Measurements from ENCODE around the gene GPC6. TPM values are rescaled to one million over a fixed set of nuclear protein-coding genes. Genes with fewer than 3 reads are reported as not detected.

GPC6 gene
- total RNA-seq, 1 experiment from 2014 or later = not detected

- TF ChIP-seq CTCF (conservative IDR thresholded peaks at IDR 0.05) = no peak
- TF ChIP-seq EZH2 (IDR thresholded peaks at IDR 0.05; ENCODE audit: low read depth) = no peak
- Histone ChIP-seq H3K4me2 (no peak overlapping the region), H3K36me3 (ENCODE audit: low read depth) (no peaks in the 10 kb centered on the region), H4K20me1 (ENCODE audit: insufficient read depth) (no peaks in the 10 kb centered on the region), H3F3A (ENCODE audit: insufficient read depth, low read depth) (no peaks in the 10 kb centered on the region), H3K4me1 (replicated peaks; ENCODE audit: insufficient read depth) (no peaks in the 10 kb centered on the region), H3K4me3 (no peak overlapping the region), H3K9me3 (ENCODE audit: insufficient read depth, low read depth) (no peaks in the 10 kb centered on the region), H3K79me2 (ENCODE audit: low read depth) (no peaks in the 10 kb centered on the region), H2AFZ (no peak overlapping the region), H3K27me3 (ENCODE audit: insufficient read depth, low read depth) (no peaks in the 10 kb centered on the region), H3K27ac (no peak overlapping the region), H3K9me2 (ENCODE audit: insufficient read depth) (no peaks in the 10 kb centered on the region)
- peak in 1 of 2 experiments; percentile 65 for DNase-seq
- intact Hi-C loops (cut with micrococcal nuclease; ENCODE audit: unreplicated experiment) = no loop called here
- ChIA-PET CTCF (no interaction called here), POLR2A (ENCODE audit: unreplicated experiment) (no interaction called here)
- BruUV-seq (replicated peaks) = no TSS peak
Observed at GRCh38 chr13:94020833-94021232, 794.2 kb downstream of the GPC6 start.

GRCh38 chr13:94028234-94028633 is 801.6 kb downstream of the GPC6 start:
- Histone ChIP-seq H3K27ac (no peak overlapping the region), H3K4me1 (replicated peaks; ENCODE audit: insufficient read depth) (no peaks in the 10 kb centered on the region), H2AFZ (no peak overlapping the region), H3K4me3 (no peak overlapping the region), H3K36me3 (ENCODE audit: low read depth) (no peaks in the 10 kb centered on the region), H3K4me2 (no peak overlapping the region), H3K79me2 (ENCODE audit: low read depth) (no peaks in the 10 kb centered on the region), H3K27me3 (ENCODE audit: insufficient read depth, low read depth) (no peaks in the 10 kb centered on the region), H3K9me3 (ENCODE audit: insufficient read depth, low read depth) (no peaks in the 10 kb centered on the region), H3F3A (ENCODE audit: insufficient read depth, low read depth) (no peaks in the 10 kb centered on the region), H4K20me1 (ENCODE audit: insufficient read depth) (no peaks in the 10 kb centered on the region), H3K9me2 (ENCODE audit: insufficient read depth) (no peaks in the 10 kb centered on the region)
- DNase-seq = no peak
- ChIA-PET CTCF (no interaction called here), POLR2A (ENCODE audit: unreplicated experiment) (no interaction called here)
- intact Hi-C loops (cut with micrococcal nuclease; ENCODE audit: unreplicated experiment) = no loop called here
- BruUV-seq (replicated peaks) = no TSS peak
- TF ChIP-seq CTCF (conservative IDR thresholded peaks at IDR 0.05) = no peak
- TF ChIP-seq EZH2 (IDR thresholded peaks at IDR 0.05; ENCODE audit: low read depth) = no peak

GRCh38 chr13:94028650-94029049 is 802.0 kb downstream of the GPC6 start:
- H3K4me1 ChIP-seq (replicated peaks; ENCODE audit: insufficient read depth) = no peaks in the 10 kb centered on the region
- no peaks in the 10 kb centered on the region for H3K9me3 ChIP-seq (ENCODE audit: insufficient read depth, low read depth)
- BruUV-seq (replicated peaks) = no TSS peak

More at GRCh38 chr13:94028650-94029049, 802.0 kb downstream of the GPC6 start:
- H3K4me2 ChIP-seq = no peak overlapping the region
- no peaks in the 10 kb centered on the region for H4K20me1 ChIP-seq (ENCODE audit: insufficient read depth)
- no peak overlapping the region for H3K4me3 ChIP-seq
- no peaks in the 10 kb centered on the region for H3F3A ChIP-seq (ENCODE audit: insufficient read depth, low read depth)
- POLR2A ChIA-PET (ENCODE audit: unreplicated experiment) = no interaction called here
- no peaks in the 10 kb centered on the region for H3K36me3 ChIP-seq (ENCODE audit: low read depth)
- no peak overlapping the region for H3K27ac ChIP-seq
- no peaks in the 10 kb centered on the region for H3K79me2 ChIP-seq (ENCODE audit: low read depth)
- TF ChIP-seq EZH2 (IDR thresholded peaks at IDR 0.05; ENCODE audit: low read depth) (no peak), CTCF (conservative IDR thresholded peaks at IDR 0.05) (no peak)
- no peak for DNase-seq
- CTCF ChIA-PET = no interaction called here
- intact Hi-C loops (cut with micrococcal nuclease; ENCODE audit: unreplicated experiment) = no loop called here
- H3K9me2 ChIP-seq (ENCODE audit: insufficient read depth) = no peaks in the 10 kb centered on the region
- no peaks in the 10 kb centered on the region for H3K27me3 ChIP-seq (ENCODE audit: insufficient read depth, low read depth)
- H2AFZ ChIP-seq = no peak overlapping the region
